A172 (cell line): Measurements from ENCODE around the gene PKP2. TPM values are rescaled to one million over a fixed set of nuclear protein-coding genes. Genes with fewer than 3 reads are reported as not detected.

Source experiments
- DNase-seq: peaks from one replicate; pipeline ENCODE4 v3.0.0-alpha.2; 2015; ENCODE audit warnings: low spot score
- total RNA-seq: library from RNA; depleted of rRNA; stranded (reverse); fragments of >200 nt; shearing (Covaris generic); gene quantifications from 2 replicates; pipeline ENCODE4 v1.2.3, GENCODE V29; 2014; rRNA removed

PKP2 gene
- total RNA-seq, result 57.3 and 70.7 TPM in 2 replicates

- DNase-seq, result peak; percentile 69
Measured at GRCh38 chr12:32896432-32897280, at the start of gene PKP2. TSS of gene PKP2 (minus strand) at chr12:32896777. CDS start at chr12:32896731, 46 bp downstream.

DNA sequence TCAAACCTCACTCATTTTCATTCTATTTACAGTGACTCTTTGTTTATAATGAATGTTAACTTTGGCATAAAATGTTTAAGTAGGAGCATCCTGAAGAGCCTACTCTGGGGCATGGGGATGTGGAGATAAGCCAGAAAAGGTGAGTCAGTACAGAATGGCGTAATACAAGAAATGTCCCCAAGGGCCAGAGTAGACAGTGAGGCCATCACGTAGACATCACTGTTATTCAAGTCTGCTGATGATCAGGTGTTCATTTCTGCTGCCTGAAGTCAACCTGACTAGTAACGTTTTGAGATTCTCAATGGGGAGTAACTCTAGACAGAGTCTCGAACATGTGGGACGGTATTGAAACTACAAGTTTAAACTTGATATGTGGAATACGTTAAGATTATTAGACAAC lies 47.6 kb upstream of the PKP2 start:
- peak; percentile 31 for DNase-seq

DNA sequence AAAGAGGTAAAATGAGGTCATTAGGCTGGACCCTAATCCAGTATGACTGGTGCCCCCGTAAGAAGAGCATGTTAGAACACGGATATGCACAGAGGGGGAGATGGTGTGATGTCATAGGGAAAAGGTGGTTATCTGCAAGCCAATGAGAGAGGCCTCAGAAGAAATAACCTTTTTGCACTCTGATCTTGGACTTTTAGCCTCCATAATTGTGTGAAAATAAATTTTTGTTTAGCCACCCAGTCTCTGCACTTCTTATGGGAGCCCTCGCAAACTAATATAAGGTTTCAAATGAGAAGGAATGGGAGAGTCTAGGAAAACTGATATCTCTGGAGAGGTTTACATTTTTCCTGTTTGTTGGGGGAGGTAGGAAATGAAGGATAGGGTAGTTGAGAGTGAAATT lies 43.2 kb upstream of the PKP2 start:
- no peak for DNase-seq

GRCh38 chr12:32926963-32927362 lies 30.4 kb upstream of the PKP2 start:
- no peak for DNase-seq

DNA sequence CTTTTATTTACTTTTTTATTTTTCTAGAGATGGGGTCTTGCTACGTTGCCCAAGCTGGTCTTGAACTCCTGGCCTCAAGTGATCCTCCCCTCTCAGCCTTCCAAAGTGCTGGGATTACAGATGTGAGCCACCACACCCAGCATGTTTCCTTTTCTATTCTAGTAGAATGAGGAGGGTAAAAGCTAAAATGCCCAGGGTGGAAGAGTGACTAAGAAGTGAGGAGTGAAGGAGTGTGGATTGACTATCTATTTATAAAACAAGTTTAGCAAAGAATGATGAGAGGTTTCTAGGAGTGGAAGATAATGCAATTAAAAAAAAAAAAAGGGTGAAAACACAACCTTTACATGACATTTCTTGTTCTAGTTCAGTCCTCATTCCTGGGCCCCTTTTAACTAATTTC lies 29.8 kb upstream of the PKP2 start:
- DNase-seq, result no peak

GRCh38 chr12:32922546-32923297 lies 26.1 kb upstream of the PKP2 start:
- DNase-seq, result peak; percentile 13

GRCh38 chr12:32921397-32921796 lies 24.8 kb upstream of the PKP2 start:
- DNase-seq, result peak; percentile 49

DNA sequence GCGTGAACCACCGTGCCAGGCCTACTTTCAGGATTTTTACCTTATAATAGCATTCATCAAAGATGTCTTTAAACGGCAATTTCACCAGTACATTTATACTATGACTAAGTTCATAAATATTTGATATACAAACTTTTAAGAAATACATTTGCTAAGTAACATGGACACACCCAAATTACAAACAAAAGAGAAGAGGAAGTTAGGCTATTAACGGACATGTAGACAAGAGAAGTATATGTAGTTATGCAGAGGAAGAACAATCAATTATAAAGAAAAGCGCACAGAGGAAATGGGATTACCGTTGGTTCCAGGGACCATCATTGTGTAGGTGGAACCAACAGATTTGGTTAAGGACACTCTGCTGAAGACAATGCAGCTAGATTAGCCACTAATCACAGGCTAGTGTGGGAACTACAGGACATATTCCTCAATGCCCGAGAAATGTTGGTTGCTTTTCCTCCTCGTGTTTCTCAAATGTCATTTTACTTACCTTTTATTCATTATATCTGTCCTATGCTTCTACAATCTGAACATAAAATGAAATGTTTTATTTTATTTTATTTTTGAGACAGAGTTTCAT lies 24.0 kb upstream of the PKP2 start:
- peak; percentile 63 for DNase-seq

DNA sequence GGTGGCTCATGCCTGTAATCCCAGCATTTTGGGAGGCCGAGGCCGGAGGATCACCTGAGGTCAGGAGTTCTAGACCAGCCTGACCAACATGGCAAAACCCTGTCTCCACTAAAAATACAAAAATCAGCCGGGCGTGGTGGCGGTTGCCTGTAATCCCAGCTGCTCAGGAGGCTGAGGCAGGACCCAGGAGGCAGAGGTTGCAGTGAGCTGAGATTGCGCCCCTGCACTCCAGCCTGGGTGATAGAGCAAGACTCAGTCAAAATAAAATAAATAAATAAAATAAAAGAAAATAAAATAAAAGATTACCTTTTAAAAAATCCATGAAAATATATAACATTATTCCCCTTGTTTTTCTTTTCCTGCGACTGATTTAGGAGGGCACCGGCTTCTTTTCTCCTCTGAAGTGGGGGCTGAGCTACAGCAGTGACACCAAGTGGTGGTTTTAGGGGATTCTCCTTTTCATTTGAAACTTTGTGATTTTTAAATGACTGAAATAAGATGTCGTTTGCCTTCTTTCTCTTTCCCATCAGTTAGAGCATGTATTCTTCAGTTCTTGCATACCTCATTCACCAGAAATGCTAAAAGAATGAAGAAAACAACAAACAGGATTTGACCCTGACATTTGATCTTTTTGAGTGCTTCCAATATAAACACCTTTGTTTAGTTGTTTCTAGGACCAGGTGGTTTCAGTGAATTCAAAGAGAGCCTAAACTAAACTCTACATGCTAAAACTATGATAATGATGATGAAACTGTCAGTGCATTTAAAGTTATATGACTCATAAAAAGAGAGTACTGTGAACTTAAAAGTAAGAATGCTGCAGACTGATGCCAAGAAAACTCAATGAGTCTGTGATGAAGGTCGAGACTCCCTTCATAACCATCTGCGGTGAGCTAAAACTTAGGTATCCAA lies 22.6 kb upstream of the PKP2 start:
- peak; percentile 79 for DNase-seq

DNA sequence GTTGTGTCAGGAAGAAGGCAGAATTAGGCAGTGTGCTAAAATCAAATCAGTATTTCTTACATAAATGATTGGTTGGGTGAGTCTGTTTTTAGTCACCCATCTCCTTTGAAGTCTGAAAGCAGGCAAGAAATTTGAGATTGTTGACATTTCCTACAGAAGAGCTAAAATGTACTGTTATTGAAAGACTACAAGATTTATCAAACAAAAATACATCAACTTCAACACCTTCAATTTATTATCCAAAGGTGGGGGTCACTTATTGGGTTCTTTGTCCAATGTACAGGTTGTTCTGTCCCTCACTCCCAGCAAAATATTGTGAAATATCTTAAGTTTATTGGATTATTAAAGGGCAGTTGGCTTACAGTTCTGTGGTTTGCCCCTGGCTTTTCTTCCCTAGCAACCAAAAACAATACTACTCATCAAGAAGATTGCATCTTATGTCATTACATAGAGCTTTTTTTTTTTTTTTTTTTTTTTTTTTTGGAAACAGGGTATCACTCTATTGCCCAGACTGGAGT lies 20.6 kb upstream of the PKP2 start:
- no peak for DNase-seq

- no peak for DNase-seq
Measured at GRCh38 chr12:32907898-32908476, 11.4 kb upstream of the PKP2 start.

DNA sequence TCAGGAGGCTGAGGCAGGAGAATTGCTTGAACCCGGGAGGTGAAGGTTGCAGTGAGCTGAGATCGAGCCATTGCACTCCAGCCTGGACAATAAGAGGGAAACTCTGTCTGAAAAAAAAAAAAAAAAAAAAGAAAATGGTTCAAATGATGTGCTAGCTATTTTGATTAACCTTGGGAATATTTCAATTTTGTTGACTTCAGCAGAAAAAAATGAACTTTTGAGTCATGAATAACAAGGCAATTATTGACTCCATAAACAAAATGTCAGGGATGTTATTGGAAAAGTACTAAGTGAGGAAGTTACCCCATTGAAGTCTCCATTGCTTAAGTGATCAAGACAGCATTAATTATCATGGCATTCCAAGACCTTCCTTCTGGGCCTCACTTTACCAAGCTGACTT lies 10.6 kb upstream of the PKP2 start:
- no peak for DNase-seq

DNA sequence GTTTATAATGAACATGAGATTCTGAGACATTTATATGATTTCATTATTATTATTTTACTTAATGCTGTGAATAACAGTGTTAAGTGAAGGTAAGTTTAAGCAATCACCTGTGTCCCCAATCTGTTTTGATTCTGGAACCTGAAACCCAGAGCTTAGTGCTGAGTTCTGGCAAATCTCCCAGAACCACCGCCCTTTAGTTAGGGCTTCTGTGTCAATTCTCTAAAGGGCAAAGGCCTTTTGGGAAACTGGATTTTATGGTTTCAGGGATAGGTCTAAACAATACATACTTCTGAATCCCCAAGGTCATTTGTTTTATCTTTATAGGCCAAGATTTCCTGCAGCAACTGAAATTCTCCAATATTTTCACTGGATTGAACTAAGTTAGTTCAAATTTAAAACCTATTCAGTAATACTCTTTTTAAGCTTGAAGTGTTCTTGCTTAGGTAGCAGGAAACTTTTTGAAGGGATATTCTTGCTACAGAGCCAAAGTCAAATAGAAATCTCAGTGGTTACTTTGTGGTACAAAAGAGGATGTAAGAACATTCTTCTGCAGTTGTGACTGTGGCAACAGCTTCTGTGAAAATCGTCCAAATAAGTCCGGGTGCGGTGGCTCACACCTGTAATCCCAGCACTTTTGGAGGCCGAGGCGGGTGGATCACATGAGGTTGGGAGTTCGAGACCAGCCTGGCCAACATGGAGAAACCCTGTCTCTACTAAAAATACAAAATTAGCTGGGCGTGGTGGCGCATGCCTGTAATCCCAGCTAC lies 10.0 kb upstream of the PKP2 start:
- no peak for DNase-seq

- no peak for DNase-seq
Measured at GRCh38 chr12:32903763-32904162, 7.2 kb upstream of the PKP2 start.

GRCh38 chr12:32903318-32903717 lies 6.7 kb upstream of the PKP2 start:
- no peak for DNase-seq

GRCh38 chr12:32902287-32902997 lies 5.9 kb upstream of the PKP2 start:
- DNase-seq, result no peak

DNA sequence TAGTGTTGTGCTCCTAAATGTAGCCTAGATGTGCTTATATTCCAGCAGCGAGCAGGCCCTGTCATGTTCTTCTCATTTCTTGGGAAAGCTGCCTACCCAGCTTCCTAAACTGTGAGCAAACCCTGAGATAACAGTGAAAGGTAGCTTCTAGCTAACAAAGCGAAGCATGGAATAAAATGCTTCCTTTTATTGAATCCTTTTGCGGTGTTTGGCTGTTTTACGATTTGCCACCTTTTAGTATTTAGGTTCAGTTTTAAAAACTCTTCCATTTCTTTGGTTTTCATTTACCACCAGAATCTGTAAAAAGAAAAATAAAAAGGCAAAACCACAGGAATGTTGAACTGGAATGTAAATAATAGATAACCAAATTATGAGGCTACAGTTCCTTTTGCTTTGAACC lies 5.0 kb upstream of the PKP2 start:
- peak; percentile 39 for DNase-seq

GRCh38 chr12:32897687-32898573 lies 1.4 kb upstream of the PKP2 start:
- DNase-seq, result no peak

DNA sequence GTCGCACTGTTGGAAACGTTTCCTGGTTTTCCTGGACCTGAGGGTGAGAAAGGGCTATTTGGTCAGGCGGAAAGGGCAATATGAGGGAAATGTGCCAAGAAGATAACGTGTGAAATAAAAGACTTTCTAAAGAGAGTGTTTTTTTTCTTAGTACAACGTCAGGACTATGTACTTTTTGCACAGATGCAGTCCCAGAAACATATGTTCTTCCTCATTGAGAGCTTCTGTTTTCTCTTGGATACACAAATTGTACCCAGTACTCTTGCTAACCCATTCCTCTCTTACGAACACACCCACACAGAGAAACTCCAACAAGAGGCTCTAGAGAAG lies 669 bp upstream of the PKP2 start:
- DNase-seq, result no peak
